Lung (tissue), 12 donors: ENCODE results near the gene DHRS13. TPM values are rescaled to one million over a fixed set of nuclear protein-coding genes. Genes with fewer than 3 reads are reported as not detected.
A peak's percentile ranks its signal among the peaks of the same experiment; 100 is the strongest.

ENCODE experiments used
- ATAC-seq: fragments of 200-7000 bp; cut with Tn5 transposase; one replicate; pipeline ENCODE4 v1.9.1; 2020; ENCODE audit warnings: moderate number of reproducible peaks; ENCODE audit not compliant: insufficient read depth, low FRiP score
- DNase-seq, 3 donors: peaks; one replicate each; pipeline ENCODE4 v3.0.0-alpha.2; 2013 to 2017
- H3K27ac ChIP-seq, 2 donors: one replicate each; pipeline ENCODE4 v1.5.1; 2013; ENCODE audit warnings: mild to moderate bottlenecking in 2 of 2, moderate library complexity in 2 of 2, control low read depth in 1 of 2, inconsistent platforms in 1 of 2, low read depth in 1 of 2, low read length in 1 of 2
- H3K27me3 ChIP-seq, 3 donors: one replicate each; pipeline ENCODE4 v1.5.1; 2013; ENCODE audit warnings: low read length in 2 of 3; ENCODE audit not compliant: control insufficient read depth in 3 of 3, insufficient read depth in 3 of 3
- H3K36me3 ChIP-seq, 4 donors: one replicate each; pipeline ENCODE4 v1.5.1; 2013; ENCODE audit warnings: low read length in 4 of 4, mild to moderate bottlenecking in 1 of 4, moderate library complexity in 1 of 4; ENCODE audit not compliant: control insufficient read depth in 4 of 4, insufficient read depth in 4 of 4
- H3K4me1 ChIP-seq, 5 donors: one replicate each; pipeline ENCODE4 v1.5.1; 2013; ENCODE audit warnings: low read length in 5 of 5, mild to moderate bottlenecking in 2 of 5, moderate library complexity in 1 of 5; ENCODE audit not compliant: control insufficient read depth in 5 of 5, insufficient read depth in 5 of 5
- H3K4me3 ChIP-seq: one replicate; pipeline ENCODE4 v1.5.1; 2013; ENCODE audit warnings: mild to moderate bottlenecking, control low read depth, moderate library complexity
- H3K9ac ChIP-seq, 2 donors: one replicate each; pipeline ENCODE4 v1.5.1; 2013; ENCODE audit warnings: low read length in 2 of 2, control low read depth in 1 of 2; ENCODE audit not compliant: insufficient read depth in 1 of 2
- H3K9me3 ChIP-seq, 4 donors: one replicate each; pipeline ENCODE4 v1.5.1; 2013; ENCODE audit warnings: low read length in 3 of 4, mild to moderate bottlenecking in 1 of 4, moderate library complexity in 1 of 4; ENCODE audit not compliant: control insufficient read depth in 4 of 4, insufficient read depth in 3 of 4
- WGBS, 2 donors: extraction: QIAGEN DNeasy Blood & Tissue Kit; methylation state at CpG; one replicate each; pipeline ENCODE4 v1.1.7; 2013; 5-methylcytosine and 5-hydroxymethylcytosine counted together
- polyA plus RNA-seq, 2 donors: library from polyadenylated mRNA; stranded (reverse); fragments of 200-250 nt; gene quantifications; one replicate each; pipeline ENCODE4 v1.2.1, GENCODE V29; 2013
- total RNA-seq, 2 donors: library from RNA; depleted of rRNA in 1 of 2; stranded (reverse); fragments of >200 nt in 1 of 2; gene quantifications; one replicate each; pipeline ENCODE4 v1.2.1, GENCODE V29; 2014 to 2021
- TF ChIP-seq, protein P1 (sequence below): IDR thresholded peaks from 2 replicates; pipeline ENCODE4 v1.5.1; 2012; ENCODE audit warnings: mild to moderate bottlenecking; ENCODE audit errors: control extremely low read depth, extremely low read depth
- donor health status: control.
- donor health status: control.
- donor health status: Bipolar disorder and iron deficiency.
- donor health status: healthy.
- donor health status: DM: yes; HTN: yes; CAD: no.

DHRS13 gene
- total and polyA plus RNA-seq, 4 donors, result 10.5 to 29.9 (median 17.4) TPM

DNA sequence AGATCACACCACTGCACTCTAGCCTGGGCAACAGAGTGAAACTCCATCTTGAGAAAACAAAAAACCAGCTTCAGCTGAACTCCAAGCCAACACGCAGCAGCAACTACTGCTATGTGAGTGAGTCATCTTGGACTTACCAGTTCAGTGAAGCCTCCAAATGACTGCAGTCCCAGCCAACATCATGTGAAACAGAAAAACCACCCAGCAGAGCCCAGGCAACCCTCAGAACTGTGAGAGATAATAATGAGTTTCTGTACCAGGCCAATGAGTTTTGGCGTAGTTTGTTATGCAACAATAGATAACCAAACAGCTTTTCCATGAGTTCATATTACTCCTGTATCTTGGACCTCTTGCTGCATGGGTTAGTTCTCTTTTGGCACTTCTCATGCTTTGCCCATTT lies 25.2 kb upstream of the DHRS13 start:
- 92 to 93% methylated on average over 2 of the region's 2 CpGs for WGBS, 2 donors
- Histone ChIP-seq H3K36me3 (peaks cover 6 to 16% (median 13%) of the 10 kb centered on the region in 4 donors), H3K9ac (no peak overlapping the region), H3K9me3 (peaks cover 0 to 2% (median 0%) of the 10 kb centered on the region in 4 donors), H3K4me1 (peaks cover 0 to 12% (median 0%) of the 10 kb centered on the region in 5 donors), H3K4me3 (no peak overlapping the region), H3K27ac (no peak overlapping the region), H3K27me3 (no peaks in the 10 kb centered on the region)
- no peak for DNase-seq
- ATAC-seq, result no peak
- TF ChIP-seq, protein P1, sequence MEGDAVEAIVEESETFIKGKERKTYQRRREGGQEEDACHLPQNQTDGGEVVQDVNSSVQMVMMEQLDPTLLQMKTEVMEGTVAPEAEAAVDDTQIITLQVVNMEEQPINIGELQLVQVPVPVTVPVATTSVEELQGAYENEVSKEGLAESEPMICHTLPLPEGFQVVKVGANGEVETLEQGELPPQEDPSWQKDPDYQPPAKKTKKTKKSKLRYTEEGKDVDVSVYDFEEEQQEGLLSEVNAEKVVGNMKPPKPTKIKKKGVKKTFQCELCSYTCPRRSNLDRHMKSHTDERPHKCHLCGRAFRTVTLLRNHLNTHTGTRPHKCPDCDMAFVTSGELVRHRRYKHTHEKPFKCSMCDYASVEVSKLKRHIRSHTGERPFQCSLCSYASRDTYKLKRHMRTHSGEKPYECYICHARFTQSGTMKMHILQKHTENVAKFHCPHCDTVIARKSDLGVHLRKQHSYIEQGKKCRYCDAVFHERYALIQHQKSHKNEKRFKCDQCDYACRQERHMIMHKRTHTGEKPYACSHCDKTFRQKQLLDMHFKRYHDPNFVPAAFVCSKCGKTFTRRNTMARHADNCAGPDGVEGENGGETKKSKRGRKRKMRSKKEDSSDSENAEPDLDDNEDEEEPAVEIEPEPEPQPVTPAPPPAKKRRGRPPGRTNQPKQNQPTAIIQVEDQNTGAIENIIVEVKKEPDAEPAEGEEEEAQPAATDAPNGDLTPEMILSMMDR, result no peak

DNA sequence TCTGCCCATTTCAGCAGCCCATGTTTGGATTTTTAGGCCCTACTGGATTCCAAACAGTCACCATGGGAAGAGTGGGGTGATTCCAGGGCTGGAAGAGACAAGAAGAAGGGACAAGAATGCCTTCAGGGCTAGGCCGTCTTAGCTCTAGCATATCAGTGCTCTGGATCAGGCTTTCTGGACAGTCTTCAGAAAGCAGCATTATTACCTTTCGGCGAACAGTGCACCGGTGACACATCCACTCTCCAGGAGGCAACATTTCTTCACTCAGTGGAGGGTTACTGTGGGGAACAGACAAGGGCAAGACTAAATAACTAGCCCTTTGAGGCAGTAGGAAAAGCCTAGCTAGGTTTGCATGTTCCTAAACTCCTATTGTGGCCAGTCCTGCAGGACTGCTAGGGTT lies 23.9 kb upstream of the DHRS13 start:
- WGBS, 2 donors, result 92 to 93% methylated on average over 4 of the region's 4 CpGs
- Histone ChIP-seq H3K4me1 (peaks cover 0 to 12% (median 0%) of the 10 kb centered on the region in 5 donors), H3K27me3 (no peaks in the 10 kb centered on the region), H3K4me3 (no peak overlapping the region), H3K9me3 (peaks cover 0 to 2% (median 0%) of the 10 kb centered on the region in 4 donors), H3K9ac (no peak overlapping the region), H3K36me3 (peaks cover 6 to 20% (median 14%) of the 10 kb centered on the region in 4 donors), H3K27ac (peak overlapping the region in 1 of 2 donors; percentile 63)
- DNase-seq (no peak), ATAC-seq (no peak)
- TF ChIP-seq, protein P1, result no peak

DNA sequence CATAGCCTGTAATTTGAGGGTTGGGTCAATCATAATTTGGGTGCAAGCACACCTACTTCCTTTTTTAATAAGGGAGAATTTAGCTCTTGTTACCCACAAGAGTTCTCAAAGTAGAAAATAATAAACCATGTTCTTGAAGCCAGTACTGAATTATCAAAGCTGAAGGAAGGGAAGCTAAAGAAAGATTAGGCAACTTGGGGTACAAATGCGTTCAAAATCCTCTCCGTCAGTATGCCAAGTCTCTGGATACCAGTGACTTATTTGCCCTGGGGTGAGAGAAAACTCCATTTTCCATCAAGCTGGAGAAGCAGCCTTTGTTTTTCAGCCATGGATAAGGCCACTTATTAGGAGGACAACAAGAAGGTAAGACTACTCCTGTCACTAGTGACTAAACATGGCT lies 23.5 kb upstream of the DHRS13 start:
- H3K27ac ChIP-seq, result peak overlapping the region in 1 of 2 donors; percentile 63
- H3K27me3 ChIP-seq, result no peaks in the 10 kb centered on the region
- no peak for ATAC-seq
- no peak overlapping the region for H3K4me3 ChIP-seq
- H3K9ac ChIP-seq, result no peak overlapping the region
- peaks cover 7 to 20% (median 16%) of the 10 kb centered on the region in 4 donors for H3K36me3 ChIP-seq
- peaks cover 0 to 12% (median 0%) of the 10 kb centered on the region in 5 donors for H3K4me1 ChIP-seq
- H3K9me3 ChIP-seq, result peaks cover 0 to 2% (median 0%) of the 10 kb centered on the region in 4 donors
- TF ChIP-seq, protein P1, result no peak
- DNase-seq, result no peak
- WGBS, 2 donors, result 38 to 44% methylated on average over 2 of the region's 2 CpGs

DNA sequence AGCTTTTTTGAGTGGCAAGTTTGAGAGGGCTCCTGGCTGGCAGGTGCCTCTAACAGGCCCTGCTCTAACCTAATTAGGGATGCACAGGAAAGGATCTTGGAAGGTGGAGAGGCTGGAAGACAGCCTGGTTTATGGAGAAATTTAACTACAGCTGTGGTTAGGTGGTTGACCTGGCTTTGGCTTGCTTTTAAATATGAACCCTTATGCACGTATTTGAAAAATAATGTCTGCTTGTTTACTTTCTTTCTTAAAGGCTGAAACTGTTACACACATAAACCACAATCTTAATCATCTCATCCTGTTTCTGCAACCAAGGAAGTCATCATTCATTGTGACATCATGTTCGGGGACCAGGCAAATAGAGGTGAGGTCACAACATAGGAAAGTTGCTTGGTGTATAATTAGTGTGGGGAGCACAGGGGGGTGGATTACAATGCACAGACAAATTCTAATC lies 23.1 kb upstream of the DHRS13 start:
- DNase-seq, result no peak
- H3K9me3 ChIP-seq, result peaks cover 0 to 2% (median 0%) of the 10 kb centered on the region in 4 donors
- no peak overlapping the region for H3K4me3 ChIP-seq
- no peak overlapping the region for H3K9ac ChIP-seq
- peak overlapping the region in 1 of 2 donors; percentile 76 for H3K27ac ChIP-seq
- H3K4me1 ChIP-seq, result peaks cover 0 to 12% (median 0%) of the 10 kb centered on the region in 5 donors
- TF ChIP-seq, protein P1, result no peak
- peaks cover 11 to 22% (median 18%) of the 10 kb centered on the region in 4 donors for H3K36me3 ChIP-seq
- 12 to 18% methylated on average over 2 of the region's 2 CpGs for WGBS, 2 donors
- no peaks in the 10 kb centered on the region for H3K27me3 ChIP-seq
- ATAC-seq, result peak; percentile 58
